Mesendoderm (in vitro differentiated cells): Measurements from ENCODE around the gene ACBD6.

ENCODE experiments used
- DNase-seq: peaks from one replicate; pipeline ENCODE4 v3.0.0; 2013
- H2AK5ac ChIP-seq: 2 replicates; pipeline ENCODE4 v1.6.1; 2013; ENCODE audit warnings: low read length, inconsistent platforms
- H2BK120ac ChIP-seq: 2 replicates; pipeline ENCODE4 v1.6.1; 2013; ENCODE audit warnings: low read depth, mild to moderate bottlenecking, low read length, moderate library complexity, mixed read lengths
- H2BK15ac ChIP-seq: replicated peaks from 2 replicates; pipeline ENCODE4 v1.6.1; 2013; ENCODE audit warnings: low read depth, mild to moderate bottlenecking, moderate library complexity
- H2BK5ac ChIP-seq: 2 replicates; pipeline ENCODE4 v1.6.1; 2013; ENCODE audit warnings: low read length, inconsistent platforms
- H3K18ac ChIP-seq: 2 replicates; pipeline ENCODE4 v1.6.1; 2013; ENCODE audit warnings: mild to moderate bottlenecking, low read length, mixed read lengths
- H3K23ac ChIP-seq: one replicate; pipeline ENCODE4 v1.6.1; 2013; ENCODE audit warnings: low read length
- H3K27ac ChIP-seq: 2 replicates; pipeline ENCODE4 v1.5.1; 2013; ENCODE audit warnings: low read depth, mild to moderate bottlenecking, inconsistent platforms, low read length, moderate library complexity
- H3K27me3 ChIP-seq: 2 replicates; pipeline ENCODE4 v1.6.1; 2013; ENCODE audit warnings: low read length, control low read depth, mild to moderate bottlenecking, inconsistent platforms; ENCODE audit not compliant: insufficient read depth, poor library complexity
- H3K36me3 ChIP-seq: 2 replicates; pipeline ENCODE4 v1.6.1; 2013; ENCODE audit warnings: low read length, inconsistent platforms; ENCODE audit not compliant: control insufficient read depth, insufficient read depth
- H3K4ac ChIP-seq: one replicate; pipeline ENCODE4 v1.6.1; 2013; ENCODE audit warnings: low read depth, mild to moderate bottlenecking, low read length, moderate library complexity
- H3K4me1 ChIP-seq: 2 replicates; pipeline ENCODE4 v1.6.1; 2013; ENCODE audit warnings: low read depth, low read length, inconsistent platforms; ENCODE audit not compliant: control insufficient read depth
- H3K4me2 ChIP-seq: 2 replicates; pipeline ENCODE4 v1.6.1; 2013; ENCODE audit warnings: low read length
- H3K4me3 ChIP-seq: 2 replicates; pipeline ENCODE4 v1.5.1; 2013; ENCODE audit warnings: mild to moderate bottlenecking, low read length
- H3K56ac ChIP-seq: one replicate; pipeline ENCODE4 v1.6.1; 2013; ENCODE audit warnings: low read length
- H3K79me1 ChIP-seq: 2 replicates; pipeline ENCODE4 v1.6.1; 2013; ENCODE audit warnings: low read length, inconsistent platforms
- H3K79me2 ChIP-seq: 2 replicates; pipeline ENCODE4 v1.6.1; 2013; ENCODE audit warnings: mild to moderate bottlenecking, low read length; ENCODE audit not compliant: control insufficient read depth, insufficient read depth
- H3K9ac ChIP-seq: 2 replicates; pipeline ENCODE4 v1.6.1; 2013; ENCODE audit warnings: low read length, inconsistent platforms
- H4K5ac ChIP-seq: one replicate; pipeline ENCODE4 v1.6.1; 2013; ENCODE audit warnings: low read length
- H4K8ac ChIP-seq: one replicate; pipeline ENCODE4 v1.6.1; 2013; ENCODE audit warnings: low read depth, mild to moderate bottlenecking, control low read depth, low read length, moderate library complexity
- WGBS: extraction: QIAGEN DNeasy Blood & Tissue Kit; methylation state at CpG from one replicate; pipeline ENCODE4 v1.1.7; 2013; ENCODE audit warnings: low lambda C conversion rate, missing lambda C conversion rate; ENCODE audit not compliant: insufficient coverage; ENCODE audit errors: extremely low coverage; 5-methylcytosine and 5-hydroxymethylcytosine counted together

Gene ACBD6

DNA sequence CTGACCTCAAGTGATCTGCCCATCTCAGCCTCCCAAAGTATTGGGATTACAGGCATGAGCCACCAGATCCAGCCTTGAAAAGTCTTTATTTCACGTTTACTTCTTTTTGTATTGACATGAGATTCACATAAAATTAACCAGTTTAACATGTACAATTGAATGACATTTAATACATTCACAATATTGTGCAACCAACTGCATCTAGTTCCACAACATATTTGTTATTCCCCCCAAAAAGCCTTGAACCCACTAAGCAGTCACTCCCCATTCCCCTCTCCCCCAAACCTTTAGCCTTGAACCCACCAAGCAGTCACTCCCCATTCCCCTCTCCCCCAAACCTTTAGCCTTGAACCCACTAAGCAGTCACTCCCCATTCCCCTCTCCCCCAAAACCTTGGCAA, 62.0 kb downstream of the ACBD6 start:
- Histone ChIP-seq H2BK15ac (no peak overlapping the region), H2AK5ac (no peak overlapping the region), H3K36me3 (no peaks in the 10 kb centered on the region), H3K27me3 (no peaks in the 10 kb centered on the region), H3K4me3 (no peak overlapping the region), H3K18ac (no peak overlapping the region), H3K79me1 (no peaks in the 10 kb centered on the region), H4K8ac (no peak overlapping the region), H2BK5ac (no peak overlapping the region), H3K79me2 (no peaks in the 10 kb centered on the region), H3K4ac (no peak overlapping the region), H3K9ac (no peak overlapping the region), H3K23ac (no peak overlapping the region), H2BK120ac (no peak overlapping the region), H3K4me1 (no peaks in the 10 kb centered on the region), H3K56ac (no peak overlapping the region), H4K5ac (no peak overlapping the region), H3K27ac (no peak overlapping the region), H3K4me2 (no peak overlapping the region)
- no peak for DNase-seq
- no CpG with 5 or more reads among the region's 1 CpG for WGBS

DNA sequence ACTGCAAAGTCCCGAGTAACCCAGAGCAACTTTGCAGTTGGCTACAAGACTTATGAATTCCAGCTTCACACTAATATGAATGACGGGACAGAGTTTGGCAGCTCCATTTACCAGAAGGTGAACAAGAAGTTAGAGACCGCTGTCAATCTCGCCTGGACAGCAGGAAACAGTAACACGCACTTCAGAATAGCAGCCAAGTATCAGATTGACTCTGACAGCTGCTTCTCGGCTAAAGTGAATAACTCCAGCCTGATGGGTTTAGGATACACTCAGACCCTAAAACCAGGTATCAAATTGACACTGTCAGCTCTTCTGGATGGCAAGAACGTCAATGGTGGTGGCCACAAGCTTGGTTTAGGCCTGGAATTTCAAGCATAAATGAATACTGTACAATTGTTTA, 66.8 kb downstream of the ACBD6 start:
- Histone ChIP-seq H3K9ac (no peak overlapping the region), H2AK5ac (no peak overlapping the region), H3K79me2 (no peaks in the 10 kb centered on the region), H2BK5ac (no peak overlapping the region), H2BK120ac (no peak overlapping the region), H3K27ac (no peak overlapping the region), H3K4me2 (no peak overlapping the region), H3K23ac (no peak overlapping the region), H4K8ac (no peak overlapping the region), H3K4me1 (no peaks in the 10 kb centered on the region), H3K18ac (no peak overlapping the region), H3K4ac (no peak overlapping the region), H3K56ac (no peak overlapping the region), H3K36me3 (no peaks in the 10 kb centered on the region), H4K5ac (no peak overlapping the region), H3K4me3 (no peak overlapping the region), H3K27me3 (no peaks in the 10 kb centered on the region), H3K79me1 (peaks cover 2% of the 10 kb centered on the region), H2BK15ac (no peak overlapping the region)
- no CpG with 5 or more reads among the region's 7 CpGs for WGBS
- DNase-seq: no peak

DNA sequence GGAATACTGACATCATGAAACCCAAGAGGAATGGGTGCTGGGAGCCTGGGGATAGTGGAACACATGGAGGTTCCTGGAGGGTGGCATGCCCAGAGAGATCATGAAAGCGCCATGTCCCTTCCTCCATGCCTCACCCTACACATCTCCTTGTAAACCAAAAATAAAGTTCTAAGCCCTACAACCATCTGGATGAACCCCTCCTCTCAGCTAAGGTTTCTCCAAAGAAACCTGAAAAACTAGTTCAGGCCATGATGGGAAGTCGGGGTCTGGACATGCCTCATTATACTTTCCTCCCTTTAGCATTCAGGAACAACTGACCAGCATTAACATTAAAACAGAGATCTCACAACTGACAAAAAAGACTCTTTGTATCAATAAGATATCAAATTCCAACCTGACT, 68.5 kb downstream of the ACBD6 start:
- no CpG with 5 or more reads among the region's 2 CpGs for WGBS
- no peak overlapping the region for H3K4me2 ChIP-seq

DNA sequence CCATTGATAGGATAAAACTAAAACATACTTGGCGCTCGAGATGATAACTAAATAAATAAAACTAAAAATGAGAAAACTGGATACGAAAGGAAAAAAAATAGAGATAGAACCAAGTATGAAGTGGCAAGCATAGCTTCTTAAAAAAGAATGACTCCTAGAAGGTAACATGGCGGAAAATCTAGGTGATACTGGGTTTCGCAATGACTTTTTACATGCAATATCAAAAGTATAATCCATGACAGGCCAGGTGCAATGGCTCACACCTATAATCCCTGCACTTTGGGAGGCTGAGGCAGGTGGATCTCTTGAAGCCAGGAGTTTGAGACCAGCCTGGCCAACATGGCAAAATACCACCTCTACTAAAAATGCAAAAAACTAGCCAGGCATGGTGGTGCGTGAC, 70.7 kb downstream of the ACBD6 start:
- Histone ChIP-seq H3K4me1 (no peaks in the 10 kb centered on the region), H2AK5ac (no peak overlapping the region), H3K18ac (no peak overlapping the region), H4K5ac (no peak overlapping the region), H3K23ac (no peak overlapping the region), H3K27ac (no peak overlapping the region), H3K4me2 (no peak overlapping the region), H3K56ac (no peak overlapping the region), H2BK5ac (no peak overlapping the region), H2BK120ac (no peak overlapping the region), H3K4me3 (no peak overlapping the region), H2BK15ac (no peak overlapping the region), H4K8ac (no peak overlapping the region), H3K36me3 (no peaks in the 10 kb centered on the region), H3K79me2 (no peaks in the 10 kb centered on the region), H3K4ac (no peak overlapping the region), H3K79me1 (peaks cover 2% of the 10 kb centered on the region), H3K9ac (no peak overlapping the region), H3K27me3 (no peaks in the 10 kb centered on the region)
- DNase-seq: no peak
- WGBS: no CpG with 5 or more reads among the region's 6 CpGs

More for the DNA sequence above, 68.5 kb downstream of the ACBD6 start:
- Histone ChIP-seq H2BK15ac (no peak overlapping the region), H3K27ac (no peak overlapping the region), H2AK5ac (no peak overlapping the region), H3K56ac (no peak overlapping the region), H2BK120ac (no peak overlapping the region), H2BK5ac (no peak overlapping the region), H4K5ac (no peak overlapping the region), H3K79me2 (no peaks in the 10 kb centered on the region), H3K4ac (no peak overlapping the region), H3K36me3 (no peaks in the 10 kb centered on the region), H3K79me1 (peaks cover 2% of the 10 kb centered on the region), H3K27me3 (no peaks in the 10 kb centered on the region), H3K4me1 (no peaks in the 10 kb centered on the region), H4K8ac (no peak overlapping the region), H3K18ac (no peak overlapping the region), H3K23ac (no peak overlapping the region), H3K4me3 (no peak overlapping the region), H3K9ac (no peak overlapping the region)
- no peak for DNase-seq

DNA sequence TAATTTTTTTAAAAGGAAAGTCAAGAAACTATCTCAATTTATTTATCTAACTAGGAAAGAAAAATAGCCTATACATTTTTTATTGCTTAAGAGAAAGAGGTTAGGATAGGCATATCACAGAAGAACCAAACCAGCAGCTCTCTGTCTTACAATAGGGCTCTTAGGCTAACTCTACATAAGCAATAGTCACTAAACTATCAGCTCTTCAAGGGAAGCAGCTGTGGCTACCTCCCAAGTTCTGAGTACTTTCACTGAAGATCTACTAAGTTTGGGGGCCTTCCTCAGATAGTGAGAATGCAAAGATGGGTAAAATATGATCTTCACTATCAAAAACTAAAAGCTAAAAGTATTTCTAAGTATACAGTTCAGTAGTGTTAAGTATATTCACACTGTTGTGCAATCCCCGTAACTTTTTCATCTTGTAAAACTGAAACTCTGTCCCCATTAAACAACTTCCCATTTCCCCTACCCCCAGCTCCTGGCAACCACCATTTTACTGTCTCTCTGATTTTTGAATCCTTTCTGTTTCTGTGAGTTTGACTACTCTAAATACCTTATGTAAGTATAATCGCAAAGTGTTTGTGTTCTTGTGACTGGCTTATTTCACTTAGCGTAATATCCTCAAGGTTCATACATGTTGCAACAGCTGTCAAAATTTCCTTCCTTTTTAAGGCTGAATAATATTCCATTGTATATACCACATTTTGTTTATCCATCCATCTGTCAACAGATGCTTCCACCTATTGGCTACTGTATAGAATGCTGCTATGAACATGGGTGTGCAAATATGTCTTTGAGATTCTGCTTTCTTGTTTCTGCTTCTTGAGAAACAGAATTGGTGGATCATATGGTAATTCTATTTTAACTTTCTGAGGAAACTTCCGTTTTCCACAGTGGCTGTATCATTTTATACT, 73.3 kb downstream of the ACBD6 start:
- H3K79me2 ChIP-seq: no peaks in the 10 kb centered on the region
- no peak overlapping the region for H4K5ac ChIP-seq
- no peak overlapping the region for H3K27ac ChIP-seq
- H2BK5ac ChIP-seq: no peak overlapping the region
- H3K56ac ChIP-seq: no peak overlapping the region
- no peak overlapping the region for H3K9ac ChIP-seq
- no peak overlapping the region for H2BK15ac ChIP-seq
- peaks cover 4% of the 10 kb centered on the region for H3K4me1 ChIP-seq
- no peak overlapping the region for H3K4me3 ChIP-seq
- no peak overlapping the region for H3K18ac ChIP-seq
- no peak for DNase-seq
- no peak overlapping the region for H3K4ac ChIP-seq
- H4K8ac ChIP-seq: no peak overlapping the region
- H3K27me3 ChIP-seq: no peaks in the 10 kb centered on the region
- peaks cover 2% of the 10 kb centered on the region for H3K79me1 ChIP-seq
- no peak overlapping the region for H2BK120ac ChIP-seq
- no CpG with 5 or more reads among the region's 4 CpGs for WGBS
- H2AK5ac ChIP-seq: no peak overlapping the region
- H3K23ac ChIP-seq: no peak overlapping the region
- H3K36me3 ChIP-seq: no peaks in the 10 kb centered on the region
- H3K4me2 ChIP-seq: no peak overlapping the region

DNA sequence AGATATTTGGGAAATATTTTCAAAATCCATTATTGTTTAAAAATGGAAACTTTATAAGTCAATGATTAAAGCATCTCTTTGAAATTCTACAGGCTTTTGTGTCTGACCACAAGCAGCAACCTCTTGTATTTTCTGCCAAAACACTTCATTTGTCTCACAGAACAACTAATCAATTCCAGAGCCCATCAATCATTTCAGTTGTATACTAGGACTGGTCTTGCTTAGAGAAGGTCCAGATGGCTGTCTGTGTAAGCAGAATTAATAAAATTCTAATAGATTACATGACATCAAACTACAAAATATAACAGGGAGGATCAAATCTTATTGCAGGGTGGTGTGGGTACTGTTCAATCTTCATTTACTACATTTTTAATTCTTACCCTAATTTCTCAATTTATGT, 76.4 kb downstream of the ACBD6 start:
- H3K27ac ChIP-seq: no peak overlapping the region
- H3K23ac ChIP-seq: no peak overlapping the region
- H3K79me1 ChIP-seq: no peaks in the 10 kb centered on the region
- no peaks in the 10 kb centered on the region for H3K79me2 ChIP-seq
- H2BK15ac ChIP-seq: no peak overlapping the region
- no peaks in the 10 kb centered on the region for H3K36me3 ChIP-seq
- no peak overlapping the region for H4K8ac ChIP-seq
- H3K4me2 ChIP-seq: no peak overlapping the region
- no peak overlapping the region for H2BK5ac ChIP-seq
- H2AK5ac ChIP-seq: no peak overlapping the region
- H4K5ac ChIP-seq: no peak overlapping the region
- no peak overlapping the region for H2BK120ac ChIP-seq
- H3K27me3 ChIP-seq: no peaks in the 10 kb centered on the region
- DNase-seq: no peak
- no peak overlapping the region for H3K4me3 ChIP-seq
- no peak overlapping the region for H3K4ac ChIP-seq
- no peak overlapping the region for H3K9ac ChIP-seq
- no peak overlapping the region for H3K56ac ChIP-seq
- peaks cover 4% of the 10 kb centered on the region for H3K4me1 ChIP-seq
- H3K18ac ChIP-seq: no peak overlapping the region
